ENCODE measurements around the gene TMOD3.

TMOD3 gene

DNA sequence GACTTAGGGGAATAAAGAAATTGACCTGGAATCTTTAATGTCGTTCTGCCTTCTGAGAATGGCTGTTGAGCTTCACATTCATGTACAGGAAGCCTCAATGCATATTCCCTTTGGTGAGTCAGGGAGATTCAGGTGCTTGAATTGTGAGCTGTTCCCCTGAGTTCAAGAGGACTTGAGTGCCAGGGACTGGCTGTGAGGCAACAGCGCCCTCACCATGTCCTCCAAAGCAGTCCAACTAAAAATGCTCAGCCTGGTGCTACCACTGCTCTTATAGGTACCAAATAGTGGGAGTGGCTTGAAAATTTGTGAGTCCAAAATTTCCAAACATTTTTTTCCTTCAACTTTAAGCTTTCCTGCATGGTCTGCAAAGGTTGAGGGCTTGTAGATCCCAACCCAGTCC, 88.0 kb downstream of the TMOD3 start:
- no peaks in the 10 kb centered on the region for H3K9me3 ChIP-seq (ENCODE audit: control insufficient read depth in 1 of 2, low read length in 2 of 2)
- H3K4me1 ChIP-seq (ENCODE audit: control insufficient read depth in 1 of 2, insufficient read depth in 2 of 2, low read length in 2 of 2) = no peaks in the 10 kb centered on the region
- H3K4me3 ChIP-seq (ENCODE audit: low read depth in 1 of 2, low read length in 2 of 2) = no peak overlapping the region
- H3K27ac ChIP-seq (ENCODE audit: low read length) = no peak overlapping the region
- H3K27me3 ChIP-seq (ENCODE audit: low read depth, low read length) = no peaks in the 10 kb centered on the region
- peaks cover 33 to 51% of the 10 kb centered on the region in 2 donors for H3K36me3 ChIP-seq (ENCODE audit: control insufficient read depth in 1 of 2, insufficient read depth in 2 of 2, low read length in 2 of 2)

DNA sequence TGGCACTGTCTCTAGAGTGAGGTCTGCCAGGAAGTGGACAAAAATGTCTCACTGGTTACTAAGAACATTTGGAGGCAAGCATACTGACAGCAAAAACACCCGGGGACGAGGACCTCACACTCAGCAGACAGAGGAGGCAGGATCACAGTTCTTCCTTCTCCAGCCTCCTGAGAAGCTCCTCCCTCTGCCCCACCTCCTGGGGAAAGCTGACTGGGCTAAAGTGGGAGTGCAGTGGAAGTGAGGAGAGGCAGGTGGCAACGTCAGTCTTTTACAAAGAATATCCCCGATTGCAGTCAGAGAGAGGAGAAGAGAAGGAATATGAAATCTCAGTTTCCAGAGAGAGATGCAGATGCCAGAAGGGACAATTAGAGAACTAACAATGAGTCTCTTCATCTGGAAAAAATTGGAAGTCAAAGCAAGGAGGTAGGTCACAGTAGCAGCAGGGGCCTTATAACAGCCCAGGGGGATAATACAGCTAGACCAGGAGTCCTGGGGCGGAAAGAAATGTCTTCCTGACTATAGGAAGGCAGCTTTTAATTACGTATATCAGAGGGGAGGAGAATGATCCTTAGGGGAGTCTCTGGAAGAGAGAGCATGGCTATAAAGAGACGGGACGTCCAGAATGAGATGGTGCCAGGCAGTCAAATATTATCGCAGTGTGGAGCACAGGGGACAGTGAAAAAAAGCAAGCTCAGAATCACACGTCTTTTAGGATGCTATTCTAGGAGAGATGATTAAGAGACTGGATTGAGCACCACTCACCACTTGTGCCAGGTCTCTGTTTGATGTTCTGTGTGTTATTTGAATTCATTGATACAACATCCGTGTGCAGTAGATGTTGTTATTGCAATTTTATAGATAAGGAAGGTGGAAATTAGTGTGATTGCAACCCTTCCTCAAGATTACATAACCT, 95.0 kb downstream of the TMOD3 start:
- Histone ChIP-seq H3K27ac (ENCODE audit: low read length) (no peak overlapping the region), H3K36me3 (ENCODE audit: control insufficient read depth in 1 of 2, insufficient read depth in 2 of 2, low read length in 2 of 2) (peaks cover 16 to 38% of the 10 kb centered on the region in 2 donors), H3K4me3 (ENCODE audit: low read depth in 1 of 2, low read length in 2 of 2) (no peak overlapping the region)

GRCh38 chr15:51926809-51927208, 97.4 kb downstream of the TMOD3 start:
- Histone ChIP-seq H3K9me3 (ENCODE audit: control insufficient read depth in 1 of 2, low read length in 2 of 2) (no peaks in the 10 kb centered on the region), H3K4me3 (ENCODE audit: low read depth in 1 of 2, low read length in 2 of 2) (no peak overlapping the region), H3K4me1 (ENCODE audit: control insufficient read depth in 1 of 2, insufficient read depth in 2 of 2, low read length in 2 of 2) (no peaks in the 10 kb centered on the region), H3K27me3 (ENCODE audit: low read depth, low read length) (no peaks in the 10 kb centered on the region), H3K36me3 (ENCODE audit: control insufficient read depth in 1 of 2, insufficient read depth in 2 of 2, low read length in 2 of 2) (peaks cover 11 to 27% of the 10 kb centered on the region in 2 donors), H3K27ac (ENCODE audit: low read length) (no peak overlapping the region)

More for the DNA sequence above, 95.0 kb downstream of the TMOD3 start:
- no peaks in the 10 kb centered on the region for H3K27me3 ChIP-seq (ENCODE audit: low read depth, low read length)
- no peaks in the 10 kb centered on the region for H3K4me1 ChIP-seq (ENCODE audit: control insufficient read depth in 1 of 2, insufficient read depth in 2 of 2, low read length in 2 of 2)
- no peaks in the 10 kb centered on the region for H3K9me3 ChIP-seq (ENCODE audit: control insufficient read depth in 1 of 2, low read length in 2 of 2)

- Histone ChIP-seq H3K36me3 (ENCODE audit: control insufficient read depth in 1 of 2, insufficient read depth in 2 of 2, low read length in 2 of 2) (peaks cover 4 to 8% of the 10 kb centered on the region in 2 donors), H3K27me3 (ENCODE audit: low read depth, low read length) (no peaks in the 10 kb centered on the region), H3K4me1 (ENCODE audit: control insufficient read depth in 1 of 2, insufficient read depth in 2 of 2, low read length in 2 of 2) (no peaks in the 10 kb centered on the region), H3K4me3 (ENCODE audit: low read depth in 1 of 2, low read length in 2 of 2) (no peak overlapping the region), H3K27ac (ENCODE audit: low read length) (no peak overlapping the region), H3K9me3 (ENCODE audit: control insufficient read depth in 1 of 2, low read length in 2 of 2) (no peaks in the 10 kb centered on the region)
Observed at GRCh38 chr15:51931016-51931415, 101.6 kb downstream of the TMOD3 start.

GRCh38 chr15:51931638-51932037, 102.2 kb downstream of the TMOD3 start:
- Histone ChIP-seq H3K4me1 (ENCODE audit: control insufficient read depth in 1 of 2, insufficient read depth in 2 of 2, low read length in 2 of 2) (no peaks in the 10 kb centered on the region), H3K36me3 (ENCODE audit: control insufficient read depth in 1 of 2, insufficient read depth in 2 of 2, low read length in 2 of 2) (peaks cover 4 to 14% of the 10 kb centered on the region in 2 donors), H3K27ac (ENCODE audit: low read length) (no peak overlapping the region), H3K9me3 (ENCODE audit: control insufficient read depth in 1 of 2, low read length in 2 of 2) (no peaks in the 10 kb centered on the region), H3K27me3 (ENCODE audit: low read depth, low read length) (no peaks in the 10 kb centered on the region), H3K4me3 (ENCODE audit: low read depth in 1 of 2, low read length in 2 of 2) (no peak overlapping the region)

DNA sequence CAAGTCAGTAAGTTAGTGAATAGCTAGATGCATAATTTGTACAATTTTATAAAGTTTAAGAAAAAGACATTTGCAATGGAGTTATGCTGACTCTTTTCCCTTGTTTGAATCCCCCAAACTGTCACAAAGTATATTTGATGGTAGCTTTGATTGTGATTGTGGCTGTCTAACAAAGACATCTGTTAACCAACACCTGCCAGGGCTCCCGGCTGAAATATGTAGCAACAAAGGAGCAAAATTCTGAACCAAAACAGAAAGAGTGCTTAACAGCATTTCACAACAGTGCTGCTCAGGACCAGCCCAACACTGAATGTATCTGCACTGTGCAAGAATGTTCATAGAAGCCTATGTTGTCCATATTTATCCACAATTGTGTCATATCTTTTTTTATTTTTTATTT, 102.7 kb downstream of the TMOD3 start:
- Histone ChIP-seq H3K4me1 (ENCODE audit: control insufficient read depth in 1 of 2, insufficient read depth in 2 of 2, low read length in 2 of 2) (no peaks in the 10 kb centered on the region), H3K27ac (ENCODE audit: low read length) (no peak overlapping the region), H3K9me3 (ENCODE audit: control insufficient read depth in 1 of 2, low read length in 2 of 2) (no peaks in the 10 kb centered on the region), H3K4me3 (ENCODE audit: low read depth in 1 of 2, low read length in 2 of 2) (no peak overlapping the region), H3K36me3 (ENCODE audit: control insufficient read depth in 1 of 2, insufficient read depth in 2 of 2, low read length in 2 of 2) (peaks cover 4 to 16% of the 10 kb centered on the region in 2 donors), H3K27me3 (ENCODE audit: low read depth, low read length) (no peaks in the 10 kb centered on the region)

- Histone ChIP-seq H3K36me3 (ENCODE audit: control insufficient read depth in 1 of 2, insufficient read depth in 2 of 2, low read length in 2 of 2) (peaks cover 11 to 23% of the 10 kb centered on the region in 2 donors), H3K4me1 (ENCODE audit: control insufficient read depth in 1 of 2, insufficient read depth in 2 of 2, low read length in 2 of 2) (no peaks in the 10 kb centered on the region), H3K4me3 (ENCODE audit: low read depth in 1 of 2, low read length in 2 of 2) (no peak overlapping the region), H3K27me3 (ENCODE audit: low read depth, low read length) (no peaks in the 10 kb centered on the region), H3K27ac (ENCODE audit: low read length) (no peak overlapping the region), H3K9me3 (ENCODE audit: control insufficient read depth in 1 of 2, low read length in 2 of 2) (no peaks in the 10 kb centered on the region)
Observed at GRCh38 chr15:51935466-51936104, 106.1 kb downstream of the TMOD3 start.

DNA sequence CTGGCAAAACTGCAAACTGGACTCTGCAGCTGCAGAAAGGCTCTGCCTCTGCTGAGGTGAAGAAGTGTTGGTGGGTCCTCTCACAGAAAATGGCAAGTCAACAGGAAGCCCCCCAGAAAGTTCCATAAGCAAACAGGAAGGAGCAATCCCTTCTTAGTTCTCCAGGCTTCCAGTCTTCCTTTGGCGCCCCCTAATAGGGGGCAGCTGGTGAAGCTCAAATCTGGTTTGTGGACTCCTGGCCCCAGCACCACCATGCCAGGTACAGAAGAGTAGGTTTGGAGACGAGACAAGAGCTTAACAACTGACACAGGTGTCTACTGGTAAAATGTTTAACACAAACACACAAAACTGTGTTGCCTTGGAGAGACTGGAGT, 106.6 kb downstream of the TMOD3 start:
- H3K4me3 ChIP-seq (ENCODE audit: low read depth in 1 of 2, low read length in 2 of 2) = no peak overlapping the region
- no peaks in the 10 kb centered on the region for H3K9me3 ChIP-seq (ENCODE audit: control insufficient read depth in 1 of 2, low read length in 2 of 2)
- H3K4me1 ChIP-seq (ENCODE audit: control insufficient read depth in 1 of 2, insufficient read depth in 2 of 2, low read length in 2 of 2) = no peaks in the 10 kb centered on the region
- H3K27me3 ChIP-seq (ENCODE audit: low read depth, low read length) = no peaks in the 10 kb centered on the region
- H3K27ac ChIP-seq (ENCODE audit: low read length) = no peak overlapping the region
- H3K36me3 ChIP-seq (ENCODE audit: control insufficient read depth in 1 of 2, insufficient read depth in 2 of 2, low read length in 2 of 2) = peaks cover 13 to 23% of the 10 kb centered on the region in 2 donors

GRCh38 chr15:51938286-51938685, 108.8 kb downstream of the TMOD3 start:
- Histone ChIP-seq H3K4me1 (ENCODE audit: control insufficient read depth in 1 of 2, insufficient read depth in 2 of 2, low read length in 2 of 2) (no peaks in the 10 kb centered on the region), H3K36me3 (ENCODE audit: control insufficient read depth in 1 of 2, insufficient read depth in 2 of 2, low read length in 2 of 2) (peaks cover 23 to 24% of the 10 kb centered on the region in 2 donors)

DNA sequence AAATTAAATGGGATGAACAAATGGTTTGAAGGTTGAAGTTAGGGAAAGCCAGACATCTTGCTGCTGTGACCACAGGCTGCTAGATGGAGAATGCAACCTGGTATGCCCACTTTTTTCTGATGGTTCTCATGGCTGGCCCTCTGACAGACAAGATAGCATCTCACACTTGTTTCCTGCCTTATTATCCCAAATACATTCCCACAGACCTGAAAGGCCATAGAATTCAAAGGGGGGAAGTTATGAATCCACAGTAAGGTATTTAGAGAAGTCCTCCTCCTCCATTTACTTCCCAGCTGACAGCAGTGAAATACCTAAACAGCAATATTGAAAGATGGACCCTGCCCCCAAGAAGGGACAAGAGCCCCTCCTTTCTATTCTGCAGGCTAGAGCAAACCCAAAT, 109.8 kb downstream of the TMOD3 start:
- Histone ChIP-seq H3K27ac (ENCODE audit: low read length) (no peak overlapping the region), H3K4me1 (ENCODE audit: control insufficient read depth in 1 of 2, insufficient read depth in 2 of 2, low read length in 2 of 2) (no peaks in the 10 kb centered on the region), H3K36me3 (ENCODE audit: control insufficient read depth in 1 of 2, insufficient read depth in 2 of 2, low read length in 2 of 2) (peaks cover 24 to 29% of the 10 kb centered on the region in 2 donors), H3K4me3 (ENCODE audit: low read depth in 1 of 2, low read length in 2 of 2) (no peak overlapping the region), H3K9me3 (ENCODE audit: control insufficient read depth in 1 of 2, low read length in 2 of 2) (no peaks in the 10 kb centered on the region), H3K27me3 (ENCODE audit: low read depth, low read length) (no peaks in the 10 kb centered on the region)

More at GRCh38 chr15:51938286-51938685, 108.8 kb downstream of the TMOD3 start:
- Histone ChIP-seq H3K4me3 (ENCODE audit: low read depth in 1 of 2, low read length in 2 of 2) (no peak overlapping the region), H3K27me3 (ENCODE audit: low read depth, low read length) (no peaks in the 10 kb centered on the region), H3K9me3 (ENCODE audit: control insufficient read depth in 1 of 2, low read length in 2 of 2) (no peaks in the 10 kb centered on the region), H3K27ac (ENCODE audit: low read length) (no peak overlapping the region)

GRCh38 chr15:51947124-51947523, 117.7 kb downstream of the TMOD3 start:
- no peaks in the 10 kb centered on the region for H3K4me1 ChIP-seq (ENCODE audit: control insufficient read depth in 1 of 2, insufficient read depth in 2 of 2, low read length in 2 of 2)
- no peaks in the 10 kb centered on the region for H3K27me3 ChIP-seq (ENCODE audit: low read depth, low read length)
- no peak overlapping the region for H3K4me3 ChIP-seq (ENCODE audit: low read depth in 1 of 2, low read length in 2 of 2)
- H3K9me3 ChIP-seq (ENCODE audit: control insufficient read depth in 1 of 2, low read length in 2 of 2) = no peaks in the 10 kb centered on the region
- H3K27ac ChIP-seq (ENCODE audit: low read length) = no peak overlapping the region
- peaks cover 52 to 58% of the 10 kb centered on the region in 2 donors for H3K36me3 ChIP-seq (ENCODE audit: control insufficient read depth in 1 of 2, insufficient read depth in 2 of 2, low read length in 2 of 2)

Data from muscle layer of duodenum (tissue), 2 donors.